Stomach (tissue), 9 donors: Measurements from ENCODE around the gene RASAL2. TPM values are rescaled to one million over a fixed set of nuclear protein-coding genes. Genes with fewer than 3 reads are reported as not detected.
A peak's percentile ranks its signal among the peaks of the same experiment; 100 is the strongest.

ENCODE experiments used
- DNase-seq, 2 donors: peaks; one replicate each; pipeline versions ENCODE4 v3.0.0 to v3.0.0-alpha.2; 2013 to 2019
- H3K27ac ChIP-seq, 5 donors: fragments of 200-600 bp in 4 of 5; sonication (generic) in 4 of 5; one replicate each; pipeline ENCODE4 v1.5.1; 2013 to 2019; ENCODE audit warnings: mild to moderate bottlenecking in 1 of 5, moderate library complexity in 1 of 5
- H3K27me3 ChIP-seq, 3 donors: fragments of 200-600 bp; sonication (generic); one replicate each; pipeline ENCODE4 v1.5.1; 2017 to 2019; ENCODE audit warnings: mixed run types in 1 of 3
- H3K36me3 ChIP-seq, 4 donors: fragments of 200-600 bp; sonication (generic); 1 replicate in 3 of 4; 2 replicates in 1 of 4; pipeline ENCODE4 v1.5.1; 2016 to 2019
- H3K4me1 ChIP-seq, 4 donors: fragments of 200-600 bp; sonication (generic); one replicate each; pipeline ENCODE4 v1.5.1; 2016 to 2019
- H3K4me3 ChIP-seq, 4 donors: fragments of 200-600 bp; sonication (generic) in 3 of 4; one replicate each; pipeline ENCODE4 v1.5.1; 2016 to 2019; ENCODE audit warnings: mild to moderate bottlenecking in 1 of 4
- H3K9me3 ChIP-seq, 4 donors: fragments of 200-600 bp; sonication (generic); one replicate each; pipeline ENCODE4 v1.5.1; 2016 to 2019
- EP300 ChIP-seq: sonication (generic); formaldehyde crosslinking; IDR thresholded peaks from one replicate; pipeline ENCODE4 v1.6.1; 2017; ENCODE audit warnings: antibody characterized with exemption
- POLR2A ChIP-seq, 4 donors: fragments of 450-650 bp; IDR thresholded peaks; one replicate each; pipeline ENCODE4 v1.6.1; 2016; ENCODE audit warnings: antibody characterized with exemption in 4 of 4, control low read depth in 2 of 4, mild to moderate bottlenecking in 1 of 4, moderate library complexity in 1 of 4
- POLR2AphosphoS5 ChIP-seq, 3 donors: sonication (generic); formaldehyde crosslinking; IDR thresholded peaks; one replicate each; pipeline ENCODE4 v1.6.1; 2016; ENCODE audit warnings: antibody characterized with exemption in 3 of 3
- WGBS, 5 donors: extraction: QIAGEN DNeasy Blood & Tissue Kit in 3 of 5; methylation state at CpG; one replicate each; pipeline versions ENCODE4 v1.1.5 to v1.1.7; 2013 to 2018; 5-methylcytosine and 5-hydroxymethylcytosine counted together
- intact Hi-C: fragments of 100-400 bp; cut with DNase I; formaldehyde crosslinking; loops from one replicate; pipeline ENCODE4 v1.15.1; 2023; ENCODE audit warnings: low total_unique reads
- polyA plus RNA-seq, 3 donors: library from polyadenylated mRNA; stranded (reverse); fragments of 200-250 nt; gene quantifications; one replicate each; pipeline ENCODE4 v1.2.3, GENCODE V29; 2013
- total RNA-seq, 5 donors: library from RNA; depleted of rRNA; stranded (reverse); fragments of >200 nt; gene quantifications; one replicate each; pipeline versions ENCODE4 v1.1.0 to v1.2.3, GENCODE V29; 2014 to 2016
- TF ChIP-seq, protein P1 (sequence below), 7 experiments: fragments of 450-650 bp in 4 of 7; fragments of 200-600 bp in 3 of 7; sonication (generic) in 3 of 7; IDR thresholded peaks; one replicate each; pipeline ENCODE4 v1.5.1; 2016 to 2019; ENCODE audit warnings: antibody characterized with exemption in 7 of 7, control low read depth in 2 of 7, mild to moderate bottlenecking in 1 of 7
- donor health status: healthy with polysubstance abuse.
- donor health status: Bipolar disorder and iron deficiency.
- donor health status: healthy.

The RASAL2 gene
- total and polyA plus RNA-seq, 8 donors = 1.2 to 47.5 (median 14.3) TPM

- no peak overlapping the region for H3K27ac ChIP-seq
- no peaks in the 10 kb centered on the region for H3K36me3 ChIP-seq
- TF ChIP-seq POLR2A (IDR thresholded peaks at IDR 0.05) (no peak), POLR2AphosphoS5 (IDR thresholded peaks at IDR 0.05) (no peak), EP300 (no peak)
- TF ChIP-seq, protein P1, sequence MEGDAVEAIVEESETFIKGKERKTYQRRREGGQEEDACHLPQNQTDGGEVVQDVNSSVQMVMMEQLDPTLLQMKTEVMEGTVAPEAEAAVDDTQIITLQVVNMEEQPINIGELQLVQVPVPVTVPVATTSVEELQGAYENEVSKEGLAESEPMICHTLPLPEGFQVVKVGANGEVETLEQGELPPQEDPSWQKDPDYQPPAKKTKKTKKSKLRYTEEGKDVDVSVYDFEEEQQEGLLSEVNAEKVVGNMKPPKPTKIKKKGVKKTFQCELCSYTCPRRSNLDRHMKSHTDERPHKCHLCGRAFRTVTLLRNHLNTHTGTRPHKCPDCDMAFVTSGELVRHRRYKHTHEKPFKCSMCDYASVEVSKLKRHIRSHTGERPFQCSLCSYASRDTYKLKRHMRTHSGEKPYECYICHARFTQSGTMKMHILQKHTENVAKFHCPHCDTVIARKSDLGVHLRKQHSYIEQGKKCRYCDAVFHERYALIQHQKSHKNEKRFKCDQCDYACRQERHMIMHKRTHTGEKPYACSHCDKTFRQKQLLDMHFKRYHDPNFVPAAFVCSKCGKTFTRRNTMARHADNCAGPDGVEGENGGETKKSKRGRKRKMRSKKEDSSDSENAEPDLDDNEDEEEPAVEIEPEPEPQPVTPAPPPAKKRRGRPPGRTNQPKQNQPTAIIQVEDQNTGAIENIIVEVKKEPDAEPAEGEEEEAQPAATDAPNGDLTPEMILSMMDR (IDR thresholded peaks at IDR 0.05) = no peak
- DNase-seq = no peak
- no peaks in the 10 kb centered on the region for H3K27me3 ChIP-seq
- intact Hi-C loops = no loop called here
- H3K4me3 ChIP-seq = no peak overlapping the region
- H3K9me3 ChIP-seq = no peaks in the 10 kb centered on the region
- H3K4me1 ChIP-seq = peaks cover 0 to 34% (median 14%) of the 10 kb centered on the region in 4 donors
These were observed 273.2 kb downstream of the RASAL2 start for GRCh38 chr1:178367151-178367550.

DNA sequence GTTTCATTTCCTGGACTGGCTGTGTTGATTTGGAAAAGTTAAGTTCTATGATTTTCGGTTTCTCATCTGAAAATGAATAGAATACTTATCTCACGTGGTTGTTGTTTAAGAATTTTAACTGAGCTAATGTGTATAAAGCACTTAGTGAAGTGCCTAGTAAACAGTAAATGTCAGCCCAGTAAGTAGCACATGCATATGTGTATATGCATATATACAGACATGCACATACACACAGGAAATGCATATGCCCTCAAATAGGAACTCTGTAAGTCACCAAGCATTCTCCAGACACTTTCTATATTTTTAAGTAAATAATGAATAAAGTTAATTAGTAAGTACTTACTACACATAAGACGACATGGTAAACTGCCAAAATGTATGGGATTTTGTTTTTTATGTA is 274.3 kb downstream of the RASAL2 start:
- Histone ChIP-seq H3K4me1 (peaks cover 0 to 33% (median 15%) of the 10 kb centered on the region in 4 donors), H3K27me3 (no peaks in the 10 kb centered on the region), H3K27ac (no peak overlapping the region), H3K36me3 (no peaks in the 10 kb centered on the region), H3K9me3 (no peaks in the 10 kb centered on the region), H3K4me3 (no peak overlapping the region)
- intact Hi-C loops = no loop called here
- 58 to 70% (median 65%) methylated on average over 3 of the region's 3 CpGs for WGBS, 5 donors
- TF ChIP-seq POLR2A (IDR thresholded peaks at IDR 0.05) = no peak
- TF ChIP-seq POLR2AphosphoS5 (IDR thresholded peaks at IDR 0.05) = no peak
- TF ChIP-seq, protein P1 (IDR thresholded peaks at IDR 0.05) = no peak
- no peak for TF ChIP-seq EP300
- no peak for DNase-seq

GRCh38 chr1:178371235-178371634 is 277.3 kb downstream of the RASAL2 start:
- DNase-seq = peak in 1 of 2 donors; percentile 53
- no peak overlapping the region for H3K27ac ChIP-seq
- peaks cover 0 to 22% (median 8%) of the 10 kb centered on the region in 4 donors for H3K4me1 ChIP-seq

DNA sequence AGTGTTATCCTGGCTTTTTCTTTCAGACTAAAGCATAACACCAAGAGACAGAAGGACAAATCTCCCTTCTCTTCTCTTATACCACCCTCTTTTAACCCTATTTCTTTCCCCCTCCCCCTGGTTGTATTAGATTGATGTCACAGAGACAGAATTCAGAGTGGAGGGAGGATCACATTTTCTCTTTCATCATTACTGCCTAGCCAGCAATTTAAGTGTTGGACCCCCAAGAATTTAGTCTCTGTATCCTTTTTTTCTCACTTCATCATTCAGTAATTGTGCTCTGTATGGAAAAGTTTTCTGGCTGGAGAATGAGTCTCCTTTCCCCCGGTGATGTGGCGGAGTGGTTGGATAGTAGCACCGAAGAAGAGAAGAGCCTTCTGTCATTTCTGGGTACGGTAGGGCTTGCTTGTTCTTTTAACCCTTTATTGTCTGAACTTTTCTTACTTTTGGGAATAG is 278.1 kb downstream of the RASAL2 start:
- TF ChIP-seq POLR2A (IDR thresholded peaks at IDR 0.05) = no peak
- Histone ChIP-seq H3K9me3 (no peaks in the 10 kb centered on the region), H3K27ac (no peak overlapping the region), H3K36me3 (no peaks in the 10 kb centered on the region), H3K4me1 (peaks cover 0 to 22% (median 8%) of the 10 kb centered on the region in 4 donors), H3K4me3 (peak overlapping the region in 1 of 4 donors; percentile 14), H3K27me3 (no peaks in the 10 kb centered on the region)
- WGBS, 5 donors = 37 to 49% (median 43%) methylated on average over 4 of the region's 4 CpGs
- peak in 1 of 2 donors; percentile 21 for DNase-seq
- intact Hi-C loops = no loop called here

More at GRCh38 chr1:178371235-178371634, 277.3 kb downstream of the RASAL2 start:
- WGBS, 5 donors = 14 to 28% (median 20%) methylated on average over 6 of the region's 6 CpGs
- peak overlapping the region in 3 of 4 donors; percentile 14 to 27 (median 19) for H3K4me3 ChIP-seq
- no peaks in the 10 kb centered on the region for H3K27me3 ChIP-seq
- H3K36me3 ChIP-seq = no peaks in the 10 kb centered on the region
- H3K9me3 ChIP-seq = no peaks in the 10 kb centered on the region
- intact Hi-C loops = no loop called here
- TF ChIP-seq EP300 (no peak), POLR2A (IDR thresholded peaks at IDR 0.05) (no peak), POLR2AphosphoS5 (IDR thresholded peaks at IDR 0.05) (no peak)
- TF ChIP-seq, protein P1 (IDR thresholded peaks at IDR 0.05) = no peak

GRCh38 chr1:178374016-178374415 is 280.1 kb downstream of the RASAL2 start:
- 36 to 67% (median 43%) methylated on average over 1 of the region's 1 CpG for WGBS, 5 donors
- Histone ChIP-seq H3K9me3 (no peaks in the 10 kb centered on the region), H3K27me3 (no peaks in the 10 kb centered on the region), H3K27ac (no peak overlapping the region), H3K4me3 (no peak overlapping the region), H3K4me1 (peaks cover 0 to 22% (median 8%) of the 10 kb centered on the region in 4 donors), H3K36me3 (no peaks in the 10 kb centered on the region)
- intact Hi-C loops = no loop called here
- DNase-seq = no peak
- TF ChIP-seq POLR2AphosphoS5 (IDR thresholded peaks at IDR 0.05) (no peak), POLR2A (IDR thresholded peaks at IDR 0.05) (no peak), EP300 (no peak)
- TF ChIP-seq, protein P1 (IDR thresholded peaks at IDR 0.05) = no peak
